Fibroblast of skin of left quadriceps (primary cell): ENCODE measurements around the gene SLC25A22.

Source experiments
- DNase-seq, 2 experiments: peaks; one replicate each; pipeline ENCODE4 v3.0.0-alpha.2; 2013; ENCODE audit warnings: low read depth in 2 of 2

SLC25A22 gene

DNA sequence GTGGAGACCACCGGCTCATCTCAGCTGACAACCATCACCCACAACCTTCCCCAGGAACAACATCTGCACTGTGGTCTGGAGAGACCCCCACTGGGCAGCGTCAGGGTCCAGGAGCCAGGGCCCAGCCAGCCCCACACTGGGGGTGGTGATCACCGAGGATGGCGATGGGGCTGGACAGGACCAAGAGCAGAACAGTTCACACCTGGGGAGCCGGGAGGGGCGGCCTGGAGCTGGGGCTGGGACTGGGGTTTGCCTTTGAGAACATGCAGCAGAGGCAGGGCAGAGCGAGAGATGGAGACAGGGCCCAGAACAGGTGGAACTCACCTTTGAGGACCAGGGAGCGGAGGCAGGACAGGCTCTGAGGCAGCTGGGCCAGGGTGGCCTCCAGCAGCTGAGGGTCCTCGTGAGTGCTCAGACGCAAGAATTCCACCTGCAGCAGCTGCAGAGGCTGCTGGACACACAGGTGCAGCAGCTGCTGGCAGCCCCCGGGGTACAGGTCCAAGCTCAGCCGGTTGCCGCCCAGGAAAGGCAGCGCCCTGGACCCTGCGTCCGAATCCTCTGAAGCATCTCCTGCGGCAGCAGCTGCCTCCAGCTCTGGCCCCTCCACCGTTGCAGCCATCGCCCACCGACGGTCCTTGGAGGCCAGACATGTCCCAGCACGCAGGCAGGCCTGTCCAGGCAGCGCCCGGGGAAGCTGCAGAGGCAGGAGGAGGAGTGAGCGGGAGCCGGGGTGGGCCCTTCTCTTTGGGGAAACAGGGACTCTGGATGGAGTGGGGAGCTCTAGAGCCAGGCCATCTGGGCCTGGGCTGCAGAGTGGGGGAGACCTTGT, 5.9 kb upstream of the SLC25A22 start:
- no peak for DNase-seq

DNA sequence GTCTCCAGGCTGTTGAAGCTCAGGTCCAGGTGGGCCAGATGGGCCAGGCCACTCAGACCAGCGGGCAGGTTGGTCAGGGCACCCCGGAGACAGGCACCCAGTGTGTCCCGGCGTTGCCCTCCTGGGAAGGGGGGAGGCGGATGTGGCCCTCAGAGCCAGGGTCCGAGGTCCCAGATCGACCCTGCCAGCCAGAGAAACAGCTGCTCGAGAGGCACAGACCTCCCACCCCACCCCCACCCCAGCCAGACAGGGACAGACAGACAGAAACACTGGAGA, 5.3 kb upstream of the SLC25A22 start:
- DNase-seq: no peak

DNA sequence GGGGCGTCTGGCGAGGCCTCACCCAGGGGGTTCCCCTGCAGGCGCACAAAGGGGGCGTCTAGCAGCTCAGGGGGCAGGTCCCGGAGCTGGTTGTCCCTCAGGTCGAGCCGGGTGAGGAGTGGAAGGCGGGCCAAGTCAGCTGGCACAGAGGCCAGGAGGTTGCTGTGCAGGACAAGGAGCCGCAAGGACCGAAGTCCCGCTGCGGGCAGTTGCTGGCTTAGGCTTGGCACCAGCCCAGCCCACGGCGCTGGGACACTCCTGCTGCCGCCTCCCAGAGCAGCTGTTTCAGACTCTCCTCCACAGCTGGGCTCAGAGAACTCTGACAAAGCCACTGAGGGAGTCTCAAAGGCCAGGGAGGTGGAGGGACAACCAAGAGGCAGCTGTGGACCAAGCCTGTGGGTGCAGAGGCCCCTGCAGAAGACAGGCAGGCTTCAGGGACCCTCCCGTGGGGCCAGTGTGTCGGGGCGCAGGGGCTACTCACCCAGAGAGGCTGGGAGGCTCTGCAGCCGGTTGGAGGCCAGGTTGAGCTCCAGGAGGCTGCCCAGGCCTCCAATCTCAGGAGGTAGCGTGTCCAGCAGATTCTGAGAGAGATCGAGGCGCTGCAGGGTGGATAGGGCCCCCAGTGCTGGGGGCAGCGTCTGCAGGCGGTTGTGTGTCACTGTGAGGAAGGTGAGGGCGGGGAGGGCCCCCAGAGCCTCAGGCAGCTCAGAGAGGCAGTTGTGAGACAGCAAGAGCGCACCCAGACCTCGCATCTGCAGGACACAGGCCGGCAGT, 4.8 kb upstream of the SLC25A22 start:
- DNase-seq: no peak

DNA sequence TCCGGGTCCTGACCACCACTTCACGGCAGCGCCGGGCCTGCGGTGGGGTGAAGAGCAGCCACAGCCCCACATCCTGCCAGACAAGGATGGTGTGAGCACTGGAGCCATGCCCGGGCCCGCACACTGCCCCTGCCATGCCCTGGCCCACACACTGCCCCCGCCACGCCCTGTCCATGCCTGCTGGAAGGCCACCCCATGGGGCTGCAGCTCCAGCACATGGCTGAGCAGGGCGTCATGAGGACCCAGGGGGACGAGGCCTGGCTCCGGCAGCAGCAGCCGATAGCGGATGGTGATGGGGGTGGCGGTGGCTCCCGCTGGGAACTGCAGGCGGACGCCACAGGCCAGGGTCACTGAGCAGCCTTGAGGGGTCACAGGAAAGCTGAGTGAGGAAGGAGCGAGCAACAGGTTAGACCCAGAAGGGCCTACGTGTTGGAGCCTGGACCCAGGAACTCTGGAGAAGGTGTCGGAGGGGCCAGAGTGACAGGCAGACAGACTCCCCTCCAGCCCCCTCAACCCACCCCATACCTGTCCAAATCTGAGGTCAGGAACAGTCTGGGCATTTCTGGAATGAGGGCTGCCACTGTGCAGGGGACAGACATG, 4.0 kb upstream of the SLC25A22 start:
- DNase-seq: no peak

DNA sequence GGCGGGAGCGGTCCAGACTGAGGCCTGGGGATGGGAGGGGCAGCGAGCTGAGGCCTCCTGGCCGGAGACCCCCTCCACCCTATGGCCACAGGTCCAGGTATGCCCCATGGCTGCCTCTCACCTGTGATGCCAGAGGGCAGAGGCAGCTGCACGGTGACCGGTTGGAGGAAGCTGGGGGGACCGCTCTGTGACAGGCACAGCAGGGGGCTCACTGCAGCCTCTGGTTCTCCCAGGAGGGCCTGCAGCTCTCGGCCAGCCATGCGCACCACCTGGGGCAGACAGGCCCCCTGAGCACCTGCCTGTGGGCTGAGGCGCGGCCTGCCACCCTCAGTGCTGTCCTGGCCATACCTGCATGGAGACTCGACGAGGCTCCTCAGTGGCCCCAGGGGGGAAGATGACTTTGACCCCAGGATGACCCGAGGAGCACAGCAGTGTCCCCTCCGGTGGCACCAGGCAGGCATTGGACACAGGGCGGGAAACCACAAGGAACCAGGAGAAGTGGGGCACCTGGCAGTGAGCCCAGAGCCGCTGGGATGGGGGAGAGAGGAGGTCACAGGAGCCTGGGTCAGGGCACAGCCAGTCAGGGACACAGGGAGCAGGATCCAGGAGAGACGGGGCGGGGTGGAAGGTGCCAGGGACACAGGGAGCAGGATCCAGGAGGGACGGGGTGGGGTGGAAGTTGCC, 3.2 kb upstream of the SLC25A22 start:
- no peak for DNase-seq

DNA sequence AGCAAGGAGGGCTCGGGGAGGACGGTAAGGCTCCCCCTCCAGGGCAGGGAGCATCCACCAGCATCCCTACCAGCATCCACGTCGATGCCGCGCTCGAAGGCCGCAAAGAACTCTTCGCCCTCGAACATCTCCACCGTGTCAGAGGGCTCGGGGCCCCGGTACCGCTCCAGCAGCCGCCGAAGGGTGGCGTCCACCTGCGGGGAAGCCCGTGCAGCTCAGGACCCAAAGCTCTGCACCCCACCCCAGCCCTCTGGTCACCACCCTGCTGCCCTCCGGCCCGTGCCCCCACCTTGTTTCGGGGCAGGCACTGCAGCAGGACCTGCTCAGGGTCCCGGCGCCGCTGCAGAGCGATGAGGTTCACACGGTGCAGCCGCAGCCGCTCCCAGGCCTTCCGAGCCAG, 2.4 kb upstream of the SLC25A22 start:
- no peak for DNase-seq

DNA sequence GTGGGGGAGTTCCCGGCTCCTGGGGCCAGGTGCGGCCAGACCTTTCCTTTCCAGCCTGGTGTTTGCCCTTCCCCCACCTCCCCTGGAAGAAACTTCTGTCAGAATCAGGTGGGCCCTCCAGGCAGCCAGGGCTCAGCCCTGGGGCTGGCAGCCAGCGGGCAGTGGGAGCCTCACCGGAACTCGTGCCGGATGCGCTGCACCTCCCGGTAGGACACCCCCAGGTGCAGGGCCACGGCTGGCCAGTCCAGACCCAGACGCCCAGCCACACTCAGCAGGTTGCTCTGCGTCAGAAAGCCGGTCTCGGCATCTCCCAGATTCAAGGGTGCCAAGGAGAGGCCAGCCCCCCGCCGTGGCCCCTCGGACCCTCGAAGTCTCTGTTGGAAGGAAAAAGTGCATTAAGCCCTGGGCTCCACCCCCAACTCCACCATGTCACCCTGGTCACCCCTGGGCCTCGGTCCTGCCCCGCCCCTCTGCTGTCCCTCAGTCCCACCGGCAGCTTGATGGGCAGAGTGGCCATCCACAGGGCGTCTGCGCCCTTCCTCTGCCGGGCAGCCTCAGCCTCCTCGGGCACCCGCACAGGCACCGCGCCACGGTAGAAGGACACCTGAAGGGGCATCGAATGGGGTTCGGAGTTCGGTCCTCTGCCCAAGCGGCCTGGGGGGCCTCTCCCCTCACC, 1.7 kb upstream of the SLC25A22 start:
- no peak for DNase-seq

DNA sequence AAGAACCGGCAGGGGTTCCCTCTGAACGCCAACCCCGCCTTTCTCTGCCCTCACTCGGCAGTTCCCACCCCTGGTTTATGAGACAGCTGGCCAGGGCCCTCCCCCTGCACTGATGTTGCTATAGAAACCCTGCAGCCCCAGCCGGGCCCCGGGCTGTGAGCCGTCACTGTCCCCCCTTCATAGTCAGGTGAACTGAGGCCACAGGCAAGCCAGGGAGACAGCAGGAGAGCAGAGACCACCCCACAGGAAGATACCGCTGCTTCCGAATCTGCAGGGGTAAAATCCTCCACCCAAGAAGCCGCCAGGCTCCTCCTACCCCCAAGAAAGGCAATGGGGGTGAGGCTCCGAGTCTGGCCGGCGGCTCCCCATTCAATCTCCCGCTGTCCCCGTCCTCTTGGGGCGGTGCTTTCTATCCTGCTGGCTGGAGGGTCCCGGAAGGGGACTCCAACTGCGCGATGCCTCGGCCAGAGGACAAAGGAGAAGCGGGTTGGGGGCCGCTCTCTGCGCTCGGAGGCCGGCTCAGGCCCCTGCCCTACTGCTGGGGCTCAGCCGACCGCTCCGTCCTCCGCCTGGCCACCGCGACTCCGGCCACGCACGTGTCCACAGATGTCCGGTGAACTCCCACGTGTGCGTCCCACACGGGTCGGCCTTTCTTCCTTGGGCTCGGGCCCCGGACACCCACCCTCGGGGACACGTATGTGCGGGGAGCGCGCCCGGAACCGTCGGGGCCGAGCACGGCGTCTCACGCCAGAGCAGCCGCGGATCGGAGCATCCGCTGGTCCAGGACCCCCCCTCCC, 587 bp downstream of the SLC25A22 start:
- DNase-seq: peak; percentile 64 to 68

DNA sequence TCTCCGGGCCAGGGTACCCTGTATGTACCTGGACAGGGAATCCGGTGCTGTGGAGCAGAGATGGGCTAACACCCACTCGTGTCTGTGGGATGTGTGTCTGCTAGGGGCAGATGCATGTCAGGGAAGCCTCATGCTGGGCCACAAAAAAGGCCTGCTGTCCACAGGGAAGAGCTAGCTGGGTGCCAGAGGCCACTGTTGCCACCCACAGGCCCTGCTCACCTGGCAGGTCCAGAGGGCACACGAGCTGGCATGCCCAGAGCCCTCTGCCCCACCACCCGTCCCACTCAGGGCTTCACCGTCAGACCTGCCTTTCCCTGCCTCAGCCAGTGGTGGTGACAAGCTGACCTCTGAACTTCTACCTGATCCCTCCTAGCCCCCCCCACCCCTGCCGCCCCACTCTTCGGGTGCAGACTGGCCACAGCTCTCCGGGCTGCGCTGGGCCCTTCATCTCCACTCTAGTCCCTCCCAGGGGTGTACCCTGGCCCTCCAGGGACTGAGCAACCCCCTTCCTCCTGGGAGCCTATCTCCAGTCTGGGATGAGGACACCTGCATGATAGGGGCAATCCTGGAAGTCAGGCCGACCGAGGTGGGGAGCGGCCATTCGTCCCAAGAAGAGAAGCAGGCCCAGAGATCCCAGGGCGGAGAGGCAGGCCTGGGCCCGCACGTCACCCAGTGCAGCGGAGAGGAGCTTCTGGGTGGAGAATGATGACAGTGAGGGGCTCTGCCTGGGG, 1.4 kb downstream of the SLC25A22 start:
- no peak for DNase-seq

DNA sequence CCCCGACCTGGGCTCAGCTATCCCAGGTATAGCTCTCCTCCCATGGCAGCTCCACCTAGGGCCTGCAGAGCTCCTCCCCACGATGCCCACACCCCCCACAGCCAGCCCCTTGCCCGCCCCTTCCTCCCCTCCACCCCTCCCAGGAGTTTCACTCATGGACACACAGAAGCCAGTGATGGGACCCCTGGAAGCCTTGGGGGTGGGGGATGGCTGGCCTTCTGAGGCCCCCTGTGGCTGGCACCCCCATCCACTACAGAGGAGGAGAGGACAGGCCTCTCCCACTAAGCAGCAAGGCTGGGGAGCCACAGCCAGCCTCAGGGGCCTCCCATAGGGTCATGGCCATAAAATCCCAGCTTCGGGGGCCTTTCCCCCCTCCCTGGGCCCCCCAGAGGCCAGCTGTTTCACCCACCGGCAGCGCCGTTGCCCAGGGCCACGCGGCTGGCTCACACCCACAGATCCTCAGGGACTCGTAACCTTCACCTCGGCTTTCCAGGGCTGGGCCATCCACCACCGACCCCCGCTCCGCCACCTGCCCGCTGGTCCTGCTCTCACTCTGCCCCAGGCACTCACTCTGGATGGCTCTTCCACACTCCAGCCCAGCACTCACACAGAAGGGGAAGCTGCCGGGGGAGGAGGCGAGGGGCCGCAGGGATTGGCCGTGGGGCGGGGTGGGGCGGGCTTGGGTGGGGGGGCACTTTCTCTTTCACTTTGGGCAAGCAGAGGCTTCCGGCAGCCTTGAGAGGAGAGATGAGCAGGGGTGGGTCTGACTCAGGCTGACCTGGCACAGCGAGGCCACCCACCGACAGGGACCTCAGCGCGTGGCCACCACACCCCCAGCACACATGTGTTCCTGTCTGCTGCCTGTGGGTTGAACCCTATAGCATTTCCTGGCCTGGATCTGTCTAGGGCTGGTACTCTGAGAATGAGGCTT, 2.2 kb downstream of the SLC25A22 start:
- peak; percentile 43 to 49 for DNase-seq

DNA sequence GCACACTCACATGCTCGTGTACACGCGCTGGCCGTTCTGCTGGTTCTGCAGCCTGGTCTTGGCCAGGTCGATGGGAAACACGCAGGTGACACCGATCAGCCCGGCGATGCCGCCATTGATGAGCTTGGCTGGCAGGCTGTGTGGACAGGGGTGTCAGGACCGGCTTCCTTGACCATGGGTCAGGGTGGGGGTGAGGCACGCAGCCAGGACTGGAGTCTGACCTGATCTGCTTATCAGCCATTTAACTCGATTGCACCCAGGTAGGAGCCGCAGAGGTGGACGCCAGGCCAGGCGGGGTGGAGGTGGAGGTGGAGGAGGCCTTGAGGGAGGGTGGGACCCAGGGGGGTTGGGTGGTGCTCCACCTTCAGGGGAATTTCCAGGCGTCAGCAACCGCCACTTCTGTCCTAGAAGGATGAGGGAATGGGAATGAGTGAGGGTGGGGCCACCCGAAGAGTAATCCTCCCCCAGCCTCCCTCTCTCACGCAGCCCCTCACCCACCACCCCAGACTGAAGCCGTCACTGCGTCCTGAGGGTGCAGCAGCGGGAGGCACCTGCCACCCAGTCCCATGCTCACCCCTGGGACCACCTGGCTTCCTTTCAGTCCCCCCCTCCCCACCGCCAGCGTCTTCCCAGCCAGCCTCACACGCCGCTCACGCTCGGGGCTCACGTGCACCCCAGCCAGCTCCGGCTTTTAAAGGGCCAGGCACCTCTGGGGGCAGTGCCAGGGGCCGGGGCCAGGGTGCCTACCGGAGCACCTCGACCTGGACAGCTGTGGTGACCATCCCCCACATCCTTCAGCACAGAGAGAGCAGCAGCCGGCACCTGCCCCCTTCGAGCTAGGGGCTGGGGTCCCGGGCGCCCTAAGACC, 3.1 kb downstream of the SLC25A22 start:
- no peak for DNase-seq

DNA sequence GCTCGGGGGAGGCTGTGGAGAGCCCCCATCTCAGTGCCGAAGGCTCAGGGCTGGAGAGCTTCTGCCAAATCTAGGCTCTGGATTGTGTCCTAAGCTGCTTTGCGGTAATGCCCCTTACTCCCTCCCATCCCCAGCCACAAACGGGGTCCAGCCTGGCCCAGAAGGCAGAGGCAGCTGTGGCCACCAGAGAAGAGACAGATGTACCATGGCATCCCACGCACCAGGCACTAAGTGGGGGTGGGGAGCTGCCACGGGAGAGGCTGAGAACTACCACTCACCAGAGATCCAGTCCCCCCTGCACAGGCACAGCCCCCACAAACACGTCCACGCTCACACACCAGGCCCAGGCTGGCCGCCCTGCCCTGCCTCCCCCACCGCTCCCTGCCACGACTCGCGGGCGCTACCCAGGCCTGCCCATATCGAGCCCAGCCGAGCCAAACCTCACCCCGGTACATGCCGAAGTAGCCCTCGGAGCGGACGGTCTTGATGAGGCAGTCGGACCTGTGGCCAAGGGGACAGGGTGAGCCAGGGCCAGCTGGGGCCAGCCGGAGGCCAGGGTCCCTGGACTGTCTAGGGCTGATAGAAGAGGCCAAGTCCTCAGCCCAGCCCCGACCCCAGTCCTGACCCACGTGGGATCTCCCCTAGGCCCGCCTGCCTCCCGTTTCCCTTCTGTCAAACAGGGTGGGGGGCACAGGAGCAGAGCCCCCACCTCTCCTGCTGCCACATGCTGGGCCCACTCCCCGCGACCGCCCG, 3.9 kb downstream of the SLC25A22 start:
- no peak for DNase-seq

DNA sequence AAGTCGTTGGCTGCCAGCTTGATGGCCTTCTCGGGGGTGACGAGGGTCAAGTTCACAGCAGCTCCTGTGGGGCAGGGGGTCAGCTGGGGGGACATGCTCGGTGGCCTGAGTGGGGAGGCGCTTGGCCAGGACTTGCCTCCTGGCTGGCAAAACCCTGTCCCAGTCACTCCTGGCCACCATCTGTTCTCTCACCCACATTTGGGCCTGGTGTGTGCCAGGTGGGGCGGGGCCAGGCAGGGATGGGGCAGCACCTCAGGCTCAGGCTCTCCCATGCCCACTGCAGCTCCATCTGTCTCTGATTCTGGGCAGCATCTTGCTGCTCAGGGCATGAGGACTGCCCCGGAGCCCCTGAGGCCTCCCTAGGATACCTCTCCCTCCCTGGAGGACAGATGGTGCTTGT, 4.5 kb downstream of the SLC25A22 start:
- no peak for DNase-seq

DNA sequence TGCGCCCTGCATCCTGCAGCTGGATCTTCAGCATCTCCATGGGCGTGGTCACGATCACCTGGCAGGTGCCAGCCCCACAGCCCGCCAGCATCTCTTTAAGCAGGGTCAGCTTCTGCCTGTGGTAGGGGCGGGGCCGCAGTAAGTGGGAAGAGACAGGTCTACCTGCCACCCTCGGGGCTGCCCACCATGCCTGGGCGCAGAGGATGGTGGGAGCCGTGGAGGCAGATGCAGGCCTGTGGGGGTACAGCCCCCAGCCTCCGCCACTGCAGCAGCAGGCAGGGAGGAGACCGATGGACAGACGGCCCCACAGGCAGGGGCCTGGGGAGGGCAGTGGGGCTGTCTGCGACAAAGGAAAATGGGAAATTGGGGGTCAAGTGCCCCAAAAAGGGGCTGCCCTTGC, 5.2 kb downstream of the SLC25A22 start:
- DNase-seq: no peak

DNA sequence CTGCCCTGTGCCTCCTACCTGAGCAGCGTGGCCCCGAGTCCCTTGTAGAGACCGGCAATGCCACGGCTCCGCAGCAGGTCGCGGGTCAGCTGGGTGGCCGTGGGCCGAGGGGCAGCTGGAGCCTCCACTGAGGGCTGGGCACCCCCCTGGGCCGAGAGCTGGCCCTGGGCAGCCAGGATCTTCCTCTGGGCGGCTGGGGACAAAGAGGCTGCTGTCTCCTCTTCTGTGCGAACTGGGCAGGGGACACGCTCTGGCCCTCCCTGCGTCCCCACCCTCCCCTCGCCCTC, 5.6 kb downstream of the SLC25A22 start:
- no peak for DNase-seq

DNA sequence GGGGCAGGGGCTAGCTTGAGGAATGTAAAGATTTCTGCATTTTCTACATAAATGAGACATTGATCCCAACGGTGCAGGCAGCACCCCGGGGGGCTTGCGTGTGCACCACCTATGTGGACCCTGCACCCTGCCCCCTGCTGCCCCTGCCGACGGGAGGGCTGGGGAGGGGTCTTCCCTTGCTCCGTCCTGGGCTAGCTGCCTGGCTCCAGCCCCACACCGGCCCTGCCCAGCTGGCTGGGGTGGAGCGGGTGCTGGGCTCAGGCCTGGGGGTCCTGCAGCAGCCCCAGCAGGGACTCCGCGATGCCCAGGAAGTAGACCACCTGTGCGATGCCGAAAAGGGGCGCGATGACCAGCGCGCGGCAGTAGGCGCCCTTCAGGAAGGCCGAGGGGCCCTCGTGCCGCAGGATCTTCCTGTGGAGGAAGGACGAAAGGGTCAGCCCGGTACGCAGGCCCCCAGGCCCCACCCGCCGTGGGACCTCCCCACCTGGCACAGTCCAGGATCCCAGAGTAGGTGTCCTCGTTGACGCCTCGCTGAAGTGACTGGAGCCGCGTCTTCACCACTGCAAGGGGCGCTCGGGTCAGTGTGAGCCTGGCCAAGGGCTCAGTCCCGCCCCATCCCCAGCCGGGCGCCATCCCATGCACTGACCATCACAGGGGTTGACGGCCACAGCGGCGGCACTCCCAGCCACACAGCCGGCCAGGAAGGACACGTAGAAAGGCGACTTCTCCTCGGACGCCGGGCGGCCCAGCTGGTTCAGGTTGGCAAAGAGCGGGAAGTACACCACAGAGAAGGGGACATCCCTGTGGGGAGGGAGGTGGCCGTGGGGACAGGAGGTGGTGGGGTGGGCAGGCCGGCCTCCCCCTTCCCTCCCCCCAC, 6.2 kb downstream of the SLC25A22 start:
- no peak for DNase-seq
